ENCODE measurements around the gene INSM1. TPM values are rescaled to one million over a fixed set of nuclear protein-coding genes. Genes with fewer than 3 reads are reported as not detected.
"Not testable (repeated sequence)": the region's sequence is repeated elsewhere in the genome, so short reads cannot be mapped to it uniquely, and the experiment has no call there.

The INSM1 gene
- total RNA-seq, 4 donors from 2014 or later, result not detected

- TF ChIP-seq CTCF (IDR thresholded peaks at IDR 0.05), result no peak
- no peak for DNase-seq (ENCODE audit: low spot score)
These were observed 26.5 kb upstream of the INSM1 start for GRCh38 chr20:20341371-20341770.

GRCh38 chr20:20342066-20342465 is 25.8 kb upstream of the INSM1 start:
- DNase-seq (ENCODE audit: low spot score) (no peak), ATAC-seq (ENCODE audit: low FRiP score) (no peak)
- no peak for TF ChIP-seq CTCF (IDR thresholded peaks at IDR 0.05)

More at GRCh38 chr20:20341371-20341770, 26.5 kb upstream of the INSM1 start:
- ATAC-seq (ENCODE audit: low FRiP score), result no peak

- no peak for TF ChIP-seq CTCF (IDR thresholded peaks at IDR 0.05)
- ATAC-seq (ENCODE audit: low FRiP score) (no peak), DNase-seq (ENCODE audit: low spot score) (no peak)
These were observed 24.0 kb upstream of the INSM1 start for GRCh38 chr20:20343932-20344331.

GRCh38 chr20:20344476-20344875 is 23.4 kb upstream of the INSM1 start:
- ATAC-seq (ENCODE audit: low FRiP score) (no peak), DNase-seq (ENCODE audit: low spot score) (no peak)
- TF ChIP-seq CTCF (IDR thresholded peaks at IDR 0.05), result no peak

- no peak for ATAC-seq (ENCODE audit: low FRiP score)
- no peak for TF ChIP-seq CTCF (IDR thresholded peaks at IDR 0.05)
- DNase-seq (ENCODE audit: low spot score), result no peak
These were observed 14.3 kb upstream of the INSM1 start for GRCh38 chr20:20353576-20353975.

GRCh38 chr20:20355503-20355902 is 12.4 kb upstream of the INSM1 start:
- not testable (repeated sequence) for ATAC-seq (ENCODE audit: low FRiP score); DNase-seq (ENCODE audit: low spot score)

- DNase-seq (ENCODE audit: low spot score) (no peak), ATAC-seq (ENCODE audit: low FRiP score) (no peak)
- no peak for TF ChIP-seq CTCF (IDR thresholded peaks at IDR 0.05)
These were observed 9.1 kb upstream of the INSM1 start for GRCh38 chr20:20358801-20359200.

GRCh38 chr20:20359628-20360027 is 8.3 kb upstream of the INSM1 start:
- no peak for DNase-seq (ENCODE audit: low spot score)
- no peak for TF ChIP-seq CTCF (IDR thresholded peaks at IDR 0.05)
- no peak for ATAC-seq (ENCODE audit: low FRiP score)
